Testis (tissue), 3 donors: ENCODE data around the gene CHMP5. TPM values are rescaled to one million over a fixed set of nuclear protein-coding genes. Genes with fewer than 3 reads are reported as not detected.

ENCODE experiments used
- DNase-seq: peaks from one replicate; pipeline ENCODE4 v3.0.0-alpha.2; 2019
- H3K27ac ChIP-seq, 2 donors: fragments of 200-600 bp; sonication (generic); one replicate each; pipeline ENCODE4 v1.5.1; 2019
- H3K27me3 ChIP-seq: fragments of 200-600 bp; sonication (generic); one replicate; pipeline ENCODE4 v1.5.1; 2019
- H3K36me3 ChIP-seq: fragments of 200-600 bp; sonication (generic); one replicate; pipeline ENCODE4 v1.5.1; 2017; ENCODE audit warnings: low read depth; ENCODE audit errors: missing control alignments
- H3K4me1 ChIP-seq: fragments of 200-600 bp; sonication (generic); one replicate; pipeline ENCODE4 v1.5.1; 2019
- H3K4me3 ChIP-seq, 2 donors: fragments of 200-600 bp; sonication (generic); one replicate each; pipeline ENCODE4 v1.5.1; 2017 to 2019
- H3K9me3 ChIP-seq: fragments of 200-600 bp; sonication (generic); one replicate; pipeline ENCODE4 v1.5.1; 2017
- POLR2A ChIP-seq: fragments of 450-650 bp; IDR thresholded peaks from one replicate; pipeline ENCODE4 v1.6.1; 2017; ENCODE audit warnings: antibody characterized with exemption, mild to moderate bottlenecking, moderate library complexity
- WGBS, 2 donors: methylation state at CpG; one replicate each; pipeline ENCODE4 v1.1.5; 2018; 5-methylcytosine and 5-hydroxymethylcytosine counted together
- intact Hi-C: fragments of 100-400 bp; cut with DNase I; formaldehyde crosslinking; loops from one replicate; pipeline ENCODE4 v1.15.1; 2023; ENCODE audit warnings: low total_unique reads
- polyA plus RNA-seq: library from polyadenylated mRNA; stranded (reverse); fragments of 350-450 nt; fragmentation: Illumina TruSeq; extraction: RNeasy Lipid Tissue Mini Kit (QIAGEN cat#74804); gene quantifications from one replicate; pipeline ENCODE4 v1.2.3, GENCODE V29; 2014; ENCODE audit warnings: low read depth, low replicate concordance; ENCODE audit not compliant: insufficient read depth
- total RNA-seq, 2 donors: library from RNA; depleted of rRNA; stranded (reverse); fragments of >200 nt; gene quantifications; one replicate each; pipeline ENCODE4 v1.2.3, GENCODE V29; 2016
- TF ChIP-seq, protein P1 (sequence below), 3 experiments: fragments of 450-650 bp in 2 of 3; fragments of 200-600 bp in 1 of 3; sonication (generic) in 1 of 3; IDR thresholded peaks; one replicate each; pipeline ENCODE4 v1.5.1; 2016 to 2019; ENCODE audit warnings: antibody characterized with exemption in 3 of 3, mild to moderate bottlenecking in 2 of 3, moderate library complexity in 1 of 3

CHMP5 gene
- total and polyA plus RNA-seq, 3 donors from 2014 or later: 53.2 to 84.1 (median 57.0) TPM

DNA sequence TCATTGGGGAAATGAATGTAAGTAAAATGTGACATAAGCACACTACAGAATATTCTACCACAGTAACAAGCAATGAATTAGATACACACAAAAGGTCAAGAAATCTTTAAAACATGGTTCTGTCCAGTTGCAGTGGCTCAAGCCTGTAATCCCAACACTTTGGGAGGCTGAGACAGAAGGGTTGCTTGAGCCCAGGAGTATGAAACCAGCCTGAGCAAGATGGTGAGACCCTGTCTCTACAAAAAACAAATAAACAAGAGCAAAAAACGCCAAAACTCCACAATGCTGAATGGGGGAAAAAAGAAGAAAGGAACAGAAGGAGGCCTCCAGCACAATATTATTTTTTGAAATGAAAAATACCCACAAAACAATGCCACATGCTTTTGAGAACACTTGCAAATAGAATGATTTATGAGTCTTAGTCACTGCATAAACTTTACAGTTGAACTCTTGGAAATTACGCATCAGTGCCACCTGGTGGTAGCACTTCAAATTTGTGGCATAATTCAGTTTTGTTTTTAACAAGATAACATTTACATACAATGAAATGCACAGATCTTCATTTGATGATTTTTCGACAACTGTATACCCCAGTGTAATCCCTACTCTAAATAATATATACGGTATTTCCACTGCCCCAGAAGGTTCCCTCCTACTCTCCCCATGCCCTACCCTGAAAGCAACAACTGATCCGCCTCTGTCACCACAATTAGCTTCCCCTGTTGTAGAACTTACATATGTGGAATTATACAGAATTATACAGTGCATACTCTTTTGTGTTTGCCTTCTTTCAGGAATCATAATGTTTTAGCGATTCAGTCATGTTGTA, 39.3 kb upstream of the CHMP5 start:
- intact Hi-C loops: loop anchor here (5.0 kb wide), 1 partner anchor 143 kb away; no protein-coding TSS in a partner anchor
- peak; percentile 80 for DNase-seq
- Histone ChIP-seq H3K27me3 (no peaks in the 10 kb centered on the region), H3K4me3 (no peak overlapping the region), H3K36me3 (no peaks in the 10 kb centered on the region), H3K4me1 (peaks cover 7% of the 10 kb centered on the region), H3K27ac (no peak overlapping the region), H3K9me3 (no peaks in the 10 kb centered on the region)
- TF ChIP-seq, protein P1, sequence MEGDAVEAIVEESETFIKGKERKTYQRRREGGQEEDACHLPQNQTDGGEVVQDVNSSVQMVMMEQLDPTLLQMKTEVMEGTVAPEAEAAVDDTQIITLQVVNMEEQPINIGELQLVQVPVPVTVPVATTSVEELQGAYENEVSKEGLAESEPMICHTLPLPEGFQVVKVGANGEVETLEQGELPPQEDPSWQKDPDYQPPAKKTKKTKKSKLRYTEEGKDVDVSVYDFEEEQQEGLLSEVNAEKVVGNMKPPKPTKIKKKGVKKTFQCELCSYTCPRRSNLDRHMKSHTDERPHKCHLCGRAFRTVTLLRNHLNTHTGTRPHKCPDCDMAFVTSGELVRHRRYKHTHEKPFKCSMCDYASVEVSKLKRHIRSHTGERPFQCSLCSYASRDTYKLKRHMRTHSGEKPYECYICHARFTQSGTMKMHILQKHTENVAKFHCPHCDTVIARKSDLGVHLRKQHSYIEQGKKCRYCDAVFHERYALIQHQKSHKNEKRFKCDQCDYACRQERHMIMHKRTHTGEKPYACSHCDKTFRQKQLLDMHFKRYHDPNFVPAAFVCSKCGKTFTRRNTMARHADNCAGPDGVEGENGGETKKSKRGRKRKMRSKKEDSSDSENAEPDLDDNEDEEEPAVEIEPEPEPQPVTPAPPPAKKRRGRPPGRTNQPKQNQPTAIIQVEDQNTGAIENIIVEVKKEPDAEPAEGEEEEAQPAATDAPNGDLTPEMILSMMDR (IDR thresholded peaks at IDR 0.05): peak; percentile 82 to 94 (median 93)
- TF ChIP-seq POLR2A: no peak
- WGBS, 2 donors: 39 to 54% methylated on average over 6 of the region's 6 CpGs

DNA sequence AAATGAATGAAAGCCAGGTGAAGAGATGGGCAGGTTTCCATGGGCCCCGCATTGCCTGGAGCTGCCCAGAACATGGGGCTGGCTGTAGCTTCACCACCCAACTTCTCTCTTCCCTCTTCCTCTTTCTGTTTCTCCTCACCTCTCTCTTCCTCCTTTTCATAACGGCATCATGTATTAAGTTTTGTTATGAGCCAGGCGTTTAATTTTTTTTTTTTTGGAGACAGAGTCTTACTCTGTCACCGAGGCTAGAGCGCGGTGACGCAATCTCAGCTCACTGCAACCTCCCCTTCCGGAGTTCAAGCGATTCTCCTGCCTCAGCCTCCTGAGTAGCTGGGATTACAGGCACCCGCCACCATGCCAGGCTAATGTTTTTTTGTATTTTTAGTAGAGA, 37.8 kb upstream of the CHMP5 start:
- intact Hi-C loops: loop anchor here (5.0 kb wide), 1 partner anchor 145 kb away; no protein-coding TSS in a partner anchor
- WGBS, 2 donors: 83 to 85% methylated on average over 10 of the region's 10 CpGs
- Histone ChIP-seq H3K27me3 (no peaks in the 10 kb centered on the region), H3K36me3 (no peaks in the 10 kb centered on the region), H3K27ac (no peak overlapping the region), H3K4me3 (no peak overlapping the region), H3K9me3 (no peaks in the 10 kb centered on the region), H3K4me1 (peaks cover 7% of the 10 kb centered on the region)
- TF ChIP-seq, protein P1 (IDR thresholded peaks at IDR 0.05): no peak
- no peak for TF ChIP-seq POLR2A
- no peak for DNase-seq

DNA sequence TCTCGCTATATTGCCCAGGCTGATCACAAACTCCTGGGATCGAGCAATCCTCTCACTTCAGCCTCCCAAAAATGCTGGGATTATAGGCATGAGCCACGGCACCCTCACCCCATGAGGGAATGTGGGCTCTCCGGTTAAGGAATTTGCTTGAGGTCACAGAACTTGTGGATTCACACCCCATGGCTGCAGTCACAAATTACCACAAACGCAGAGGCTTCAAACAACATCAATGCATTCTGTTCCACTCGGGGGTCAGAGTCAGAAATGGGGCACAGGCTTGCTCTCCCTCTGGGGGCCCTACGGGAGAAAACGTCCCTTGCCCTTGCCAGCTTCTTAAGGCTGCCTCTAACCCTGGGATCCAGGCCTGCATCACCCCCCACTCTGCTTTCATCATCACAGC, 37.1 kb upstream of the CHMP5 start:
- DNase-seq: no peak
- no peaks in the 10 kb centered on the region for H3K27me3 ChIP-seq
- H3K36me3 ChIP-seq: no peaks in the 10 kb centered on the region
- no peaks in the 10 kb centered on the region for H3K9me3 ChIP-seq
- intact Hi-C loops: loop anchor here (5.0 kb wide), 1 partner anchor 145 kb away; no protein-coding TSS in a partner anchor
- 79 to 87% methylated on average over 8 of the region's 8 CpGs for WGBS, 2 donors
- H3K4me3 ChIP-seq: no peak overlapping the region
- no peak overlapping the region for H3K27ac ChIP-seq
- no peak for TF ChIP-seq POLR2A
- TF ChIP-seq, protein P1 (IDR thresholded peaks at IDR 0.05): no peak
- H3K4me1 ChIP-seq: peaks cover 7% of the 10 kb centered on the region

DNA sequence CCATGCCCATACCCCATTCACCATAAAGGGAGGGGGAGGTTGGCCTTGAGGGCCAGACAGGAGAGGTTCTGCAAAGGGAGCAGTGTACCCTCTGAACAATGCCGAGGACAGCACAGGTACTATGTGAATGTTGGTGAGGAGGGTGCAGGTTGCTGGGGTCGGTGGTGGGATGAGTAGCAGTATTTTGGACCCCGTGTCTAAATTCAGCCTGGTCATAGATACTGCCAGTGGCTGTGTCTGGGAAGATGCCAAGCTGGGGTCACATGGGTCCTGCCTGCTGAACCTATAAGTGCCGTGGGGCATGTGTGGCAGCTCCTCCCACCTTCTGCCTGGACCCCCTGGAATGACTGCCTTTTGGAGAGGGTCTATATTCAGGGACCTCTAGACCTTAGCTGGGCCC, 36.2 kb upstream of the CHMP5 start:
- 66 to 80% methylated on average over 4 of the region's 4 CpGs for WGBS, 2 donors
- Histone ChIP-seq H3K4me3 (no peak overlapping the region), H3K9me3 (no peaks in the 10 kb centered on the region), H3K36me3 (no peaks in the 10 kb centered on the region), H3K4me1 (peaks cover 7% of the 10 kb centered on the region), H3K27ac (no peak overlapping the region), H3K27me3 (no peaks in the 10 kb centered on the region)
- DNase-seq: no peak
- TF ChIP-seq POLR2A: no peak
- TF ChIP-seq, protein P1 (IDR thresholded peaks at IDR 0.05): no peak
- intact Hi-C loops: loop anchor here (5.0 kb wide), 1 partner anchor 146 kb away; no protein-coding TSS in a partner anchor
